ENCODE measurements around the gene SAFB.
"Not testable (repeated sequence)": the region's sequence is repeated elsewhere in the genome, so short reads cannot be mapped to it uniquely, and the experiment has no call there.

SAFB gene

GRCh38 chr19:5698635-5699422, 75.9 kb downstream of the SAFB start:
- no peak overlapping the region for H3K4me3 ChIP-seq (ENCODE audit: low read depth, low read length)
- no peak for TF ChIP-seq CTCF (IDR thresholded peaks at IDR 0.05; ENCODE audit: low read depth, low read length)

- TF ChIP-seq CTCF (IDR thresholded peaks at IDR 0.05; ENCODE audit: low read depth, low read length) = no peak
- no peak overlapping the region for H3K4me3 ChIP-seq (ENCODE audit: low read depth, low read length)
Measured at GRCh38 chr19:5700455-5701092, 77.7 kb downstream of the SAFB start.

- not testable (repeated sequence) for H3K4me3 ChIP-seq (ENCODE audit: low read depth, low read length)
Measured at GRCh38 chr19:5702053-5702410, 79.1 kb downstream of the SAFB start.

GRCh38 chr19:5703819-5704818, 81.2 kb downstream of the SAFB start:
- TF ChIP-seq CTCF (IDR thresholded peaks at IDR 0.05; ENCODE audit: low read depth, low read length) = no peak
- no peak overlapping the region for H3K4me3 ChIP-seq (ENCODE audit: low read depth, low read length)

- no peak overlapping the region for H3K4me3 ChIP-seq (ENCODE audit: low read depth, low read length)
- TF ChIP-seq CTCF (IDR thresholded peaks at IDR 0.05; ENCODE audit: low read depth, low read length) = no peak
Measured at GRCh38 chr19:5705552-5705951, 82.7 kb downstream of the SAFB start.

GRCh38 chr19:5706876-5707573, 84.1 kb downstream of the SAFB start:
- no peak for TF ChIP-seq CTCF (IDR thresholded peaks at IDR 0.05; ENCODE audit: low read depth, low read length)
- no peak overlapping the region for H3K4me3 ChIP-seq (ENCODE audit: low read depth, low read length)

Data from WI38 (cell line).